SU-DHL-6 (cell line): ENCODE measurements around the gene EZH1.

Experiments used
- H2AFZ ChIP-seq: fragments of 200-600 bp; sonication (generic); 2 replicates; pipeline ENCODE4 v1.6.1; 2014; ENCODE audit warnings: low read depth, mild to moderate bottlenecking, moderate library complexity, mixed read lengths, antibody characterized with exemption, low read length; ENCODE audit not compliant: severe bottlenecking
- H3F3A ChIP-seq: fragments of 200-600 bp; shearing (Covaris generic); 2 replicates; pipeline ENCODE4 v1.6.0; 2016; ENCODE audit warnings: antibody characterized with exemption, mild to moderate bottlenecking; ENCODE audit not compliant: insufficient read depth
- H3K27ac ChIP-seq: fragments of 200-600 bp; sonication (generic); 2 replicates; pipeline ENCODE4 v1.5.1; 2016; ENCODE audit warnings: low read depth, mild to moderate bottlenecking, low read length, moderate library complexity, mixed read lengths
- H3K27me3 ChIP-seq: fragments of 200-600 bp; sonication (generic), shearing (Covaris generic); 2 replicates; pipeline ENCODE4 v1.6.0; 2014; ENCODE audit warnings: mild to moderate bottlenecking, low read length
- H3K36me3 ChIP-seq: fragments of 200-600 bp; sonication (generic); 2 replicates; pipeline ENCODE4 v1.6.1; 2014; ENCODE audit warnings: mild to moderate bottlenecking, low read length, mixed read lengths
- H3K4me2 ChIP-seq: fragments of 300-600, 200-600 bp; shearing (Covaris generic), sonication (generic); 2 replicates; pipeline ENCODE4 v1.6.0; 2014; ENCODE audit warnings: low read length, low read depth, mild to moderate bottlenecking; ENCODE audit not compliant: poor library complexity, severe bottlenecking
- H3K4me3 ChIP-seq: fragments of 200-600 bp; sonication (generic); 2 replicates; pipeline ENCODE4 v1.5.1; 2014; ENCODE audit warnings: antibody characterized with exemption, low read length, mild to moderate bottlenecking, mixed read lengths; ENCODE audit not compliant: insufficient read depth, poor library complexity, severe bottlenecking
- H3K79me2 ChIP-seq: fragments of 200-600 bp; sonication (generic); 2 replicates; pipeline ENCODE4 v1.6.1; 2014; ENCODE audit warnings: mild to moderate bottlenecking, low read length, moderate library complexity; ENCODE audit not compliant: insufficient read depth
- H3K9ac ChIP-seq: fragments of 200-600 bp; sonication (generic); 2 replicates; pipeline ENCODE4 v1.7.0; 2014; ENCODE audit warnings: mild to moderate bottlenecking, low read length
- H3K9me2 ChIP-seq: fragments of 200-600 bp; sonication (generic); replicated peaks from 2 replicates; pipeline ENCODE4 v1.6.1; 2014; ENCODE audit warnings: low read length; ENCODE audit not compliant: insufficient read depth
- H3K9me3 ChIP-seq: fragments of 200-600 bp; sonication (generic); 2 replicates; pipeline ENCODE4 v1.6.1; 2014; ENCODE audit warnings: low read length, mixed read lengths; ENCODE audit not compliant: insufficient read depth
- H4K20me1 ChIP-seq: fragments of 200-600 bp; sonication (generic); 2 replicates; pipeline ENCODE4 v1.6.1; 2014; ENCODE audit warnings: low read depth, mild to moderate bottlenecking, antibody characterized with exemption, low read length, moderate library complexity, mixed read lengths
- EZH2phosphoT487 ChIP-seq: fragments of 200-600 bp; sonication (generic), shearing (Covaris generic); conservative IDR thresholded peaks from 2 replicates; pipeline ENCODE4 v1.6.1; 2018; ENCODE audit warnings: mild to moderate bottlenecking, antibody characterized with exemption, low read length, moderate library complexity, mixed read lengths
- TF ChIP-seq, protein P1 (sequence below): fragments of 200-600 bp; sonication (generic); IDR thresholded peaks from one replicate; pipeline ENCODE4 v1.5.1; 2017; ENCODE audit warnings: antibody characterized with exemption, mild to moderate bottlenecking, low read length, moderate library complexity; ENCODE audit not compliant: insufficient read depth, poor library complexity, severe bottlenecking

EZH1 gene

DNA sequence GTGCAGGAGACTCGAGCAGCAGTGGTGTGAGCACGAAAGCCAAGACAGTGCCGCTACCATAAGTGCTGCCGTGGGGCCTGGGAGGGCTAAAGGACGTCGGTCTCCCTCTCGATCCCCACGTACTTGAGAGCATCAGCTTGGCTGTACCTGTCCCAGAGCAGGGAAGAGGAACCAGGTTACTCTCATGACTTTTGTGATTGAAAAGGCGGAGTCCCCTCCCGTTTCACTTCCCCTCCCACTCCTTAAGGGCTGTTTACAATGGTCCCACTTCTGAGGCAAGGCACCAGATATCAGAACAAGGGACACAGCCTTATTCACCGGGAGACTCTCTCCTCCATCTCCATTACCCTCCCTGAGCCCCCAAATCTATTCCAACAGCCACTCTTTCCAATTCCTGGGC lies 42.4 kb downstream of the EZH1 start:
- Histone ChIP-seq H3K9me3 (no peaks in the 10 kb centered on the region), H3K9me2 (no peaks in the 10 kb centered on the region), H3K9ac (no peak overlapping the region), H4K20me1 (no peaks in the 10 kb centered on the region), H3K27me3 (no peaks in the 10 kb centered on the region), H3K79me2 (no peaks in the 10 kb centered on the region), H3K4me2 (no peak overlapping the region), H3K4me3 (no peak overlapping the region), H2AFZ (no peak overlapping the region), H3K36me3 (peaks cover 7% of the 10 kb centered on the region; the same call in 1 of the 2 replicates), H3K27ac (no peak overlapping the region), H3F3A (no peaks in the 10 kb centered on the region)
- TF ChIP-seq, protein P1, sequence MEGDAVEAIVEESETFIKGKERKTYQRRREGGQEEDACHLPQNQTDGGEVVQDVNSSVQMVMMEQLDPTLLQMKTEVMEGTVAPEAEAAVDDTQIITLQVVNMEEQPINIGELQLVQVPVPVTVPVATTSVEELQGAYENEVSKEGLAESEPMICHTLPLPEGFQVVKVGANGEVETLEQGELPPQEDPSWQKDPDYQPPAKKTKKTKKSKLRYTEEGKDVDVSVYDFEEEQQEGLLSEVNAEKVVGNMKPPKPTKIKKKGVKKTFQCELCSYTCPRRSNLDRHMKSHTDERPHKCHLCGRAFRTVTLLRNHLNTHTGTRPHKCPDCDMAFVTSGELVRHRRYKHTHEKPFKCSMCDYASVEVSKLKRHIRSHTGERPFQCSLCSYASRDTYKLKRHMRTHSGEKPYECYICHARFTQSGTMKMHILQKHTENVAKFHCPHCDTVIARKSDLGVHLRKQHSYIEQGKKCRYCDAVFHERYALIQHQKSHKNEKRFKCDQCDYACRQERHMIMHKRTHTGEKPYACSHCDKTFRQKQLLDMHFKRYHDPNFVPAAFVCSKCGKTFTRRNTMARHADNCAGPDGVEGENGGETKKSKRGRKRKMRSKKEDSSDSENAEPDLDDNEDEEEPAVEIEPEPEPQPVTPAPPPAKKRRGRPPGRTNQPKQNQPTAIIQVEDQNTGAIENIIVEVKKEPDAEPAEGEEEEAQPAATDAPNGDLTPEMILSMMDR = no peak
- TF ChIP-seq EZH2phosphoT487 = no peak

DNA sequence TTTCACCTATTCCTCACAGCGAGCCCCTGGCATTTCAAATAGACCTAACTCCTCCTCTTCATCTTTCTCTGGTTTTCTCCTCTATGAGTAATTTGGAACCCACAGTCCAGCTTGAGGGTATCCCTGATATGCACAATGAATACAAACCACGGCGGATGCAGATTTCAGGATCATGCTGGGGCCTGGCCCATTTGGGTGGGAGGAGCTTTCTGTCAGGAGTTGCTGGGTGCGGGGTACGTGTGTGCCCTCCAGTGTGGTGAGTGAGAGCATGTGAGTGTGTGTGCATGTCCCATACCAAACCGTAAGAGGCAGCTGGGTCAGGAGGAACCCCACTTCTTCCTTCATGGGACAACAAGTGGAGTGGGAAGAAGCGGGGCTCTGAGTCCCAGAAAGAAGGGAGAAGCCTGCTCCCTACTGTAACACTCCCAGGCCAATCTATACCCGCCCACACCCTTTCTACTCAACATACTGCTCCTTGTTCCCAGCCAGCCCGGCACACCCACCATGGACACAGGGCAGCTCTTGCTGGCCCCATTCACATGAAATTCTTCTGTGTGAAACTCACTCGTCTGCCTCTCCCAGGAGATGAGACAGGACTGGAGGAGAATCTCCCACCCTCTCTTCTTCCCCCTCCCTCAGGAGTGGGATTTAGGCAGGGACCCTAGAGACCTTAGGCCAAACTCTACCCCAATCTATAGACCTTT lies 44.1 kb downstream of the EZH1 start:
- H4K20me1 ChIP-seq = no peaks in the 10 kb centered on the region
- no peak overlapping the region for H3K4me2 ChIP-seq
- no peak overlapping the region for H3K9ac ChIP-seq

DNA sequence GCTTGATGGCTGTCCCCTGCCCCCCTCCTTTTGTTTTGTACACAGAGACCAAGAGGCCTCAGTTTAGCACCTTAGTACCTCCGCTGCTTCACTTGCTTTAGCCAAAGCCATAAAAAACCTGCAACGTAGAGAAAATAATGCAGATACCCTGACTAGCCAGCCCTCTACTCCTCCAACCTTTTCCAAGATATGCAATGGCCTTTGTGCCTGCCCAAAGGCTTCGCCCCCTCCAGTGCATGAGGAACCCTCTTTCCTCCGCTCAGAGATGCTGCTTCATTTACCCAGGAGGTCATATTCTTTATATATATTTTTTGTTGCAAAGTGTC lies 45.5 kb downstream of the EZH1 start:
- Histone ChIP-seq H3K9me2 (no peaks in the 10 kb centered on the region), H3K36me3 (peaks cover under 1% of the 10 kb centered on the region; the same call in 1 of the 2 replicates), H2AFZ (no peak overlapping the region), H3K9me3 (no peaks in the 10 kb centered on the region), H3K27me3 (no peaks in the 10 kb centered on the region), H3K4me2 (no peak overlapping the region), H3K79me2 (no peaks in the 10 kb centered on the region), H4K20me1 (no peaks in the 10 kb centered on the region), H3K4me3 (no peak overlapping the region), H3F3A (no peaks in the 10 kb centered on the region), H3K9ac (no peak overlapping the region), H3K27ac (no peak overlapping the region)
- TF ChIP-seq, protein P1 = no peak

More for the DNA sequence above, 44.1 kb downstream of the EZH1 start:
- Histone ChIP-seq H3K36me3 (peaks cover 4% of the 10 kb centered on the region; the same call in 1 of the 2 replicates), H3K27me3 (no peaks in the 10 kb centered on the region), H3K9me2 (no peaks in the 10 kb centered on the region), H3K4me3 (no peak overlapping the region), H3F3A (no peaks in the 10 kb centered on the region), H3K27ac (no peak overlapping the region), H2AFZ (no peak overlapping the region), H3K9me3 (no peaks in the 10 kb centered on the region), H3K79me2 (no peaks in the 10 kb centered on the region)
- TF ChIP-seq EZH2phosphoT487 = no peak
- TF ChIP-seq, protein P1 = no peak
